Bronchial epithelial cell (primary cell): ENCODE results near the gene PLXNA1. TPM values are rescaled to one million over a fixed set of nuclear protein-coding genes. Genes with fewer than 3 reads are reported as not detected.

Source experiments
- DNase-seq: peaks from one replicate; pipeline ENCODE4 v3.0.0-alpha.2; 2010; ENCODE audit warnings: low read depth
- FAIRE-seq: peaks from 2 replicates; lab custom pipeline; 2011; peaks lifted over from hg19 to GRCh38; lab: Jason Lieb, UNC
- H3K27me3 ChIP-seq: 2 replicates; pipeline ENCODE4 v1.5.1; 2011; ENCODE audit warnings: low read length; ENCODE audit not compliant: control insufficient read depth, insufficient read depth
- H3K36me3 ChIP-seq: 2 replicates; pipeline ENCODE4 v1.5.1; 2011; ENCODE audit warnings: low read length; ENCODE audit not compliant: control insufficient read depth, insufficient read depth
- H3K4me3 ChIP-seq: 2 replicates; pipeline ENCODE4 v1.5.1; 2011; ENCODE audit warnings: mild to moderate bottlenecking, low read depth, low read length, control low read depth
- total RNA-seq: library from RNA; depleted of rRNA; stranded (reverse); fragments of >200 nt; gene quantifications from 2 replicates; pipeline ENCODE4 v1.2.1, GENCODE V29; 2014
- TF ChIP-seq, protein P1 (sequence below): IDR thresholded peaks from 2 replicates; pipeline ENCODE4 v1.5.1; 2011; ENCODE audit warnings: mild to moderate bottlenecking, moderate library complexity, low read length, control low read depth, inconsistent platforms; ENCODE audit not compliant: insufficient read depth, severe bottlenecking

Gene PLXNA1
- total RNA-seq, 1 donor from 2014 or later: 53.4 TPM

DNA sequence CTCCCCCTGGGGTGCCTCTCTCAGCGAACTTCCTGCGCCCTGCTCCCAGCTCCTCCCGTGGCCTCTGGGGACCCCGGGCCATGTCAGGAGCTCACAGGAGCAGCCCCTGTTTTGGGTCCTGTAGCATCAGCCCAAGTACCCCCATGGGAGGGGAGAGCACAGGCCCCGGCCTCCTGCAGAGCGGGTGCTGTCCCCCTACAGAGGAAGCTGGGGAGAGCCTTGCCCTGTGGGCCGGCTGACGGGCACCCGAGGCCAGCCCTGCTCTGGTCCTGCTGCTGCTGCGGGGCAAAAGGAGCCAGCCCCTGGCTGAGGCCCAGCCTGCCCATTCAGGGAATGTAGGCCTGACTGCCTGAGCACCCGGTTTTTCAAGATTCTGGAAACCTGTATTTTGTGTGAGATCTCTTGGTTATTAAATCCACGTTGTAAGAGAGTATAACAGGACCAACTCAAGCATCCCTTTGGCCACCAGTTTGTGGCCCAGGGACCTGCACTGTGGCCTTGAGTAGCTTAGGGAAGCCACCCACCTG lies 12.4 kb downstream of the PLXNA1 start:
- FAIRE-seq (no peak), DNase-seq (no peak)
- H3K27me3 ChIP-seq: no peaks in the 10 kb centered on the region
- H3K36me3 ChIP-seq: peaks cover 21% of the 10 kb centered on the region
- TF ChIP-seq, protein P1, sequence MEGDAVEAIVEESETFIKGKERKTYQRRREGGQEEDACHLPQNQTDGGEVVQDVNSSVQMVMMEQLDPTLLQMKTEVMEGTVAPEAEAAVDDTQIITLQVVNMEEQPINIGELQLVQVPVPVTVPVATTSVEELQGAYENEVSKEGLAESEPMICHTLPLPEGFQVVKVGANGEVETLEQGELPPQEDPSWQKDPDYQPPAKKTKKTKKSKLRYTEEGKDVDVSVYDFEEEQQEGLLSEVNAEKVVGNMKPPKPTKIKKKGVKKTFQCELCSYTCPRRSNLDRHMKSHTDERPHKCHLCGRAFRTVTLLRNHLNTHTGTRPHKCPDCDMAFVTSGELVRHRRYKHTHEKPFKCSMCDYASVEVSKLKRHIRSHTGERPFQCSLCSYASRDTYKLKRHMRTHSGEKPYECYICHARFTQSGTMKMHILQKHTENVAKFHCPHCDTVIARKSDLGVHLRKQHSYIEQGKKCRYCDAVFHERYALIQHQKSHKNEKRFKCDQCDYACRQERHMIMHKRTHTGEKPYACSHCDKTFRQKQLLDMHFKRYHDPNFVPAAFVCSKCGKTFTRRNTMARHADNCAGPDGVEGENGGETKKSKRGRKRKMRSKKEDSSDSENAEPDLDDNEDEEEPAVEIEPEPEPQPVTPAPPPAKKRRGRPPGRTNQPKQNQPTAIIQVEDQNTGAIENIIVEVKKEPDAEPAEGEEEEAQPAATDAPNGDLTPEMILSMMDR: no peak
- no peak overlapping the region for H3K4me3 ChIP-seq

DNA sequence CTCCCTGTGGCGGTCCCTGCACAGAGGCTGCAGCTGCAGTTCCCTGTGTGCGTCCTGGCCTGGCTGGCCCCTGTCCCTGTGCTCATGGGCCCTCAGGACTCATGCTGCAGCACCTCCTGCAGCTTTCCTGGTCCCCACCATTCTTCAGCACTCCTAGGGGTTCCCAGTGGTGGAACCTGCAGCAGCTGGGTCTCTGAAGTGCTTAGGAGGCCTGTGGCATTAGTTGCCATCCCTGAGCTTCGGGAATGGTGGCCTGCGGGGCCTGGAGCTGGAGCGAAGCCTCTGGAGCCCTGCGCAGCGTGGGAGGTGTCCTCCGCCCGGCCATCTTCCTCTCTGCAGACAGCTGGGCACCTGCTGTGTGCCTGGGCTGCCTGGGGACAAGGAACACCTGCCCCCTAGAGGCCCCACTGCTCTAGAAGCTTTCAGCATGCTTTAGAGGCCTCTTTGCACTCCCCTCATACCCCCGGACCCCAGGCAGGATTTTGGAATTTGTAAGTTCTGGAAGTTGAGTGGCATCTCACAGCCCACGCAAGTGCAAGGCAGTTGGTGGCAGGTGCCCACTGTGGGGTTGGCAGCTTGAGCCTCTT lies 13.1 kb downstream of the PLXNA1 start:
- FAIRE-seq (peak; percentile 28), DNase-seq (no peak)
- Histone ChIP-seq H3K27me3 (no peaks in the 10 kb centered on the region), H3K4me3 (no peak overlapping the region), H3K36me3 (peaks cover 19% of the 10 kb centered on the region)
- TF ChIP-seq, protein P1: peak; percentile 43

DNA sequence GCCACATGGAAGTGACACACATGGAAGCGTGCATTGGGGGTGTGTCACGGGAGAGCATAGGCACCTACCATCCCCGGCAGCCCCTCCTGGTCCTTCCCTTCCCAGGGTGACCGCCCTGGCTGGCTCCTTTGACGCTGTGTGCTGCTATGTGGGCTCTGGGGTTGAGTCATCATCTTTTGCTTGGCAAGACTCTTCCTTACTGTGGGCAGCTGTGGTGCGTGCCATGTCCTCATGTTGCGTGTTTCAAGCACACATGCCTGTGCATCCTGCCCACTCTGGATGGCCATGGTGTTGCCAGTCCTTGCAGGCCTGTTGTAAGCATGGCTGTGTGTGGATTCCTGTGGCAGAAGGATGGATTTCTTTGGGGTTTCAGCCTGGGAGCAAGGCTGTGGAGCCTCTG lies 14.0 kb downstream of the PLXNA1 start:
- Histone ChIP-seq H3K27me3 (no peaks in the 10 kb centered on the region), H3K36me3 (peaks cover 15% of the 10 kb centered on the region), H3K4me3 (no peak overlapping the region)
- DNase-seq (peak; percentile 43), FAIRE-seq (peak; percentile 64)
- TF ChIP-seq, protein P1: no peak

DNA sequence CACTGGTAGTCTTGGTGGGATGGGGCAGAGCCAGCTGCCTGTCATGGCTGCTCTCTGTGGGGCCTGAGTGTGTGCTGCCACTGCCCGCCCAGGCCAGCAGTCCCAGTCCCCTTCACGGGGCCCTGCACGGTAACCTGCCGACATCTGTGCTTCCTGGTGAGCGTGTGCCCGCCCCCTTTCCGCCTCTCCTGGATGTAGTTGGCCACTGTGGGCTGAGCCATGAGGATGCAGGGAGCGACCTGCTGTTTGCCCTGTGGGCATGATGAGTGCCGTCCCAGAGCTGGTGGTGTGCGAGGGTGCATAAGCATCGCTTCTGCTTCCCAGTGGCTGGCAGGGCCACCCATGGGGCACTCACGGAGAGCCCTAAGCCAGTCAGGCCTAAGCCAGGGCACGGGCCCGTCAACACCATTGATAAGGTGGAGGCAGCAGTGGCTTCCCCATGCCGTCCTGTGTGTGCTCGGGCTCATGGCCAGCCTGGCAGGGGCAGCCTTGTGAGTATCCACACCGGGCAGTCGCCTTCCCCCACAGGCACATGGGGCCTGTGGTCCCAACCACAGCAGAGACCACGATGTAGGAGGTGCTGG lies 14.6 kb downstream of the PLXNA1 start:
- peaks cover 16% of the 10 kb centered on the region for H3K36me3 ChIP-seq
- DNase-seq (no peak), FAIRE-seq (no peak)
- no peaks in the 10 kb centered on the region for H3K27me3 ChIP-seq
- TF ChIP-seq, protein P1: no peak
- no peak overlapping the region for H3K4me3 ChIP-seq

DNA sequence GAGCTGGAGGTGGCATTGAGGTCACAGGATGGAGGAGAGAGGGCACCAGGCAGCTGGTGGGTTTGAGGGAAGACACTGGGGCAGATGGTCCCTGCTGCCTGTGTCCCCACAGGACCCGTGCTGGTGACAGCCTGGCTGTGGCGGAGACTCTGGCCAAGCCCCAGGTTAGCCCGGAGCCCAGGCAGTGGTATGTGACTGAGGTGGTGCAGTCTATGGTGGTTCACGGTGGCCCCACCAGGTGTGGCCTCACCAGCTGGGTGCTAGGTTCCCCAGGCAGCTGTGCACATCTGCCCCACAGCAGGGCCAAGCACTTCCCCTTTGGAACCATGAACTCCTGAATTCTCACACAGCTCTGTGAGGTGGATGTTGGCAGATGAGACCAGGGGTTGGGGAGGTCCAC lies 15.4 kb downstream of the PLXNA1 start:
- Histone ChIP-seq H3K36me3 (peaks cover 12% of the 10 kb centered on the region), H3K27me3 (no peaks in the 10 kb centered on the region), H3K4me3 (no peak overlapping the region)
- DNase-seq (no peak), FAIRE-seq (no peak)
- TF ChIP-seq, protein P1: no peak
